Mononuclear cell (primary cell): ENCODE measurements around the gene GASK1A. TPM values are rescaled to one million over a fixed set of nuclear protein-coding genes. Genes with fewer than 3 reads are reported as not detected.

ENCODE experiments used
- H3K27me3 ChIP-seq: 2 replicates; pipeline ENCODE4 v1.6.0; 2011; ENCODE audit warnings: low read length, control low read depth; ENCODE audit not compliant: insufficient read depth
- H3K4me1 ChIP-seq: 2 replicates; pipeline ENCODE4 v1.5.1; 2011; ENCODE audit warnings: mild to moderate bottlenecking, low read length, control low read depth; ENCODE audit not compliant: insufficient read depth
- H3K4me3 ChIP-seq: 2 replicates; pipeline ENCODE4 v1.5.1; 2011; ENCODE audit warnings: mild to moderate bottlenecking, low read length, moderate library complexity
- H3K9me3 ChIP-seq: 2 replicates; pipeline ENCODE4 v1.5.1; 2011; ENCODE audit warnings: low read depth, mild to moderate bottlenecking, control low read depth, low read length
- total RNA-seq: library from RNA; depleted of rRNA; stranded (reverse); fragments of >200 nt; gene quantifications from one replicate; pipeline ENCODE4 v1.2.3, GENCODE V29; 2012

GASK1A gene
- total RNA-seq, 1 donor, result 0.10 TPM

DNA sequence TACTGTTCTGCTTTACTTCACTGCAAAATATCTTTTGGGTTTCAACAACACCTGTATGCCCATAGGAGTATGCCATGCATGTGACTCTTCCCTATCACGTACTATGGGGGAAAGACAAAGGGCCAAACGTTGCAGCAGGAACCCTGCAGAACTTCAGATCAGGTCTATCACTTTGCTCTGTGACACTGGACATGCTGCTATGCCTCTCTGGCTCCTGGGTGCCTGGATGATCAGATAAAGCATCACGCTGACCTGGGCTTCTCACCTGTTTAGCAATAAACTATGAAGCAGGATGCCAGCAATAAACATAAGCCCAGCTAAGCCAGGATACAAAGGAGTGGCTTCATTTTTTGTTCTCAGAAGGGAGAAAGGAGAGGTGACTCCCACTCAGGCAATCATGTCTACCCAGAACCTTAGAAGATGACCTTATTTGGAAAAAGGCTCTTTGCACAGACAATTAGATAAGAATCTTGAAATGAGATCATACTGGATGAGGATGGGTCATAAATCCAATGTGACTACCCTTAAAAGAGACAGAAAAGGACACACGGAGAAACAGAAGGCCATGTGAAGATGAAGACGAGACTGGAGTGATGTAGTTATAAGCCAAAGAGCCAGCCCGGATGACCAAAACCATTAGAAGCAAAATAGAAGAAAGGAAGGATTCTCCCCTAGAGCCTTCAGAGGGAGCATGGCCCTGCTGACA lies 107.5 kb downstream of the GASK1A start:
- H3K4me1 ChIP-seq, result no peaks in the 10 kb centered on the region
- no peak overlapping the region for H3K4me3 ChIP-seq
- H3K27me3 ChIP-seq, result no peaks in the 10 kb centered on the region
- no peaks in the 10 kb centered on the region for H3K9me3 ChIP-seq

GRCh38 chr3:43087249-43087776 lies 108.2 kb downstream of the GASK1A start:
- Histone ChIP-seq H3K27me3 (no peaks in the 10 kb centered on the region), H3K9me3 (no peaks in the 10 kb centered on the region), H3K4me1 (no peaks in the 10 kb centered on the region), H3K4me3 (no peak overlapping the region)

DNA sequence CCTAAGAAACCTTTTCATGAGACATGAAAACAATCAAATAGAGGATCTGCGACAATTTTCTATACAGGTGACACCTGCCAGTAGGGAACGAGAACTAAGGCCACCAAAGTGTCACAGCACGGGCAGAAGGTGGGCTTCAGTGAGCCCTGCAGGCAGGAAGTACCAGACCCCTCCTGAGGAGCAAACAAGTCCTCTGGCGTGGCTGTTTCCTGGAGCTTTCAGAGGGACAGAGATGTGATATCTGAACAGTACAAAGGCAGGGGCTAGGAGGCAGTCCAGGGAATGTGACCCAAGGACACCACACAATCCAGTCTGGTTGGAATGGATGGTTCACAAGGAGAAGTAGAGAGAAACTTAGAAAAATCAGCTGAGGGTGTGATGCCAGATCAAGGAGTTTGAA lies 110.0 kb downstream of the GASK1A start:
- H3K9me3 ChIP-seq, result no peaks in the 10 kb centered on the region
- no peak overlapping the region for H3K4me3 ChIP-seq
- H3K4me1 ChIP-seq, result no peaks in the 10 kb centered on the region
- no peaks in the 10 kb centered on the region for H3K27me3 ChIP-seq

DNA sequence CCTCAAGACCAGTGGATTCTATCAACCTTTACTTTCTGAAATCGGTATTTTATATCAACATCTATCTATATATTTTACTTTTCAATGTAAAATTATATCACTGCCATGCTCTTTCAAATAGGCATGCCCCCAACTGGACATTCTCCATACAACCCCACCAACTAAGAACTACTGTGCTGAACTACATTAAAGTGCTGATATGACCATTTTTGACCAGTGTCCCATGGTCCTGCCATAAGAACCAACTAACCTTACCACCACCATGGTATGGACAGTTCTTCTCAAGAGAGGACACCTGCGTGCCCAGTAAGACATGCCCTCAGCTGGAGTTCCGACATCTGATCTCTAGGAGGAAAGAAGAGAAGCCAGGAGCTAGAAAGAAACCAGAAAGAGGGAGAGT lies 111.1 kb downstream of the GASK1A start:
- Histone ChIP-seq H3K27me3 (no peaks in the 10 kb centered on the region), H3K9me3 (no peaks in the 10 kb centered on the region), H3K4me1 (no peaks in the 10 kb centered on the region), H3K4me3 (no peak overlapping the region)

GRCh38 chr3:43091481-43091880 lies 112.4 kb downstream of the GASK1A start:
- Histone ChIP-seq H3K27me3 (no peaks in the 10 kb centered on the region), H3K4me1 (no peaks in the 10 kb centered on the region), H3K4me3 (no peak overlapping the region), H3K9me3 (no peaks in the 10 kb centered on the region)

DNA sequence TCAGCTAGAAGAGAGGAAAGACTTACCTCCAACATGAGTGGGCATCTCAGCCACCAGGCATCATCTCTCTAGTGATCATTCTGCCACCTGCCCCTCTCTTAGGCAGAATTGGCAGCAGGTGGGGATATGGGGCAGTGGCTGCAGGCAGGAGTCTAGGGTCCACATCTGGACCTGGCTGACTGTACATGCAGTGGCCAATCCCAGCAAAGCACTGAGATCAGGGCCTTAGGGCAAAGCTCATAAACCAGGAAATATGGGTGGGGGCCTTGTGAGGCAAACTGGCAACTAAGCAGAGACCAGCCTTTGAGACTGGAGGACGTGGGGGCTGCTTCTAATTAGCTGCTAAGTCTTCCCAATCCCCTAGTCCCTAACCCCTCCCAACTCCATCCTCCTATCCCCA lies 113.9 kb downstream of the GASK1A start:
- Histone ChIP-seq H3K4me1 (no peaks in the 10 kb centered on the region), H3K4me3 (no peak overlapping the region), H3K27me3 (no peaks in the 10 kb centered on the region), H3K9me3 (no peaks in the 10 kb centered on the region)

- no peaks in the 10 kb centered on the region for H3K27me3 ChIP-seq
- H3K4me1 ChIP-seq, result no peaks in the 10 kb centered on the region
- H3K9me3 ChIP-seq, result no peaks in the 10 kb centered on the region
- no peak overlapping the region for H3K4me3 ChIP-seq
These were observed 114.9 kb downstream of the GASK1A start for GRCh38 chr3:43093974-43094373.

- H3K27me3 ChIP-seq, result no peaks in the 10 kb centered on the region
- no peaks in the 10 kb centered on the region for H3K4me1 ChIP-seq
- H3K4me3 ChIP-seq, result no peak overlapping the region
- no peaks in the 10 kb centered on the region for H3K9me3 ChIP-seq
These were observed 115.3 kb downstream of the GASK1A start for GRCh38 chr3:43094381-43094780.

GRCh38 chr3:43094851-43095250 lies 115.7 kb downstream of the GASK1A start:
- no peaks in the 10 kb centered on the region for H3K27me3 ChIP-seq

DNA sequence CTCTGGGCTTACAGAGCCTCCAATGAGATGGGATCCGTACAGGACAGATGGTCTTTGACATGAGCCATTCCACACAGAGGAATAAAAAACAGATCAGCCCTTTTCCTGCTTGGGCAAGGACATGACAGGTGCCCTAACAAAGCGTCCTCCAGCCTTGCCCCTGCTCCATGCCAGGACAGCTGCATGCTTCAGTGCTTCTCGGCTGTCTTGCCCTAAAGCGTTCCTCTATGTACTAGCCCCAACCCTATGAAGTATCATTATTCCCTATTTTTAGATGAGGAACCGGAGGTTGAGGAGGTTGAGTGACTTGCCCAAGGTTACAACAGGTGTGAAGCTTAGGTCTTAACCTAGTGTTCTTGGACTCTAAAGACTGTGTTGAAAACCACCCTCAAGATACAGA lies 116.3 kb downstream of the GASK1A start:
- no peaks in the 10 kb centered on the region for H3K27me3 ChIP-seq
- no peaks in the 10 kb centered on the region for H3K4me1 ChIP-seq
- no peak overlapping the region for H3K4me3 ChIP-seq
- no peaks in the 10 kb centered on the region for H3K9me3 ChIP-seq

More at GRCh38 chr3:43094851-43095250, 115.7 kb downstream of the GASK1A start:
- Histone ChIP-seq H3K4me1 (no peaks in the 10 kb centered on the region), H3K9me3 (no peaks in the 10 kb centered on the region), H3K4me3 (no peak overlapping the region)

GRCh38 chr3:43096761-43097160 lies 117.7 kb downstream of the GASK1A start:
- Histone ChIP-seq H3K4me3 (no peak overlapping the region), H3K4me1 (no peaks in the 10 kb centered on the region), H3K27me3 (no peaks in the 10 kb centered on the region), H3K9me3 (no peaks in the 10 kb centered on the region)

- Histone ChIP-seq H3K4me3 (no peak overlapping the region), H3K4me1 (no peaks in the 10 kb centered on the region), H3K9me3 (no peaks in the 10 kb centered on the region), H3K27me3 (no peaks in the 10 kb centered on the region)
These were observed 118.4 kb downstream of the GASK1A start for GRCh38 chr3:43097400-43098080.

DNA sequence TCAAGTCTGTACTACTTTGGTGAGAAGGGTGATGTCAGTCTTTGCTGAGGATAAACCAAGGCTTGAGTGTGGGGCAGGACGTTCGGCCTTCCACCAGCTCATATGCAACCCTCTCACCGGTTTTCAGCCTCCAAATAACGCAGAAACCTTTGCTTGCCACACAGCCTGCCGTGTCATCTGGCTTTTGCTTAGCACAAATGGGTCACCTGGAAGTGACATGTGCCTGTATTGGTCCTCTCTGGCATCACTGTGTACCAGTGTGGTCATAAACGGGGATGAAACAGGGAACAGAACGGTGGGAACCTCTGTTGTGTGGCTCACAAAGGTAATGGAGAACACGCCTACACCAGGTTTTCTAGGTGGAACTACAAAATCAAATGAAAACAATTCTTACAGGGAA lies 119.7 kb downstream of the GASK1A start:
- no peaks in the 10 kb centered on the region for H3K4me1 ChIP-seq
- no peaks in the 10 kb centered on the region for H3K27me3 ChIP-seq
- H3K9me3 ChIP-seq, result no peaks in the 10 kb centered on the region
- no peak overlapping the region for H3K4me3 ChIP-seq

- Histone ChIP-seq H3K4me3 (no peak overlapping the region), H3K4me1 (peaks cover 10% of the 10 kb centered on the region), H3K9me3 (no peaks in the 10 kb centered on the region), H3K27me3 (no peaks in the 10 kb centered on the region)
These were observed 123.8 kb downstream of the GASK1A start for GRCh38 chr3:43102773-43103480.

DNA sequence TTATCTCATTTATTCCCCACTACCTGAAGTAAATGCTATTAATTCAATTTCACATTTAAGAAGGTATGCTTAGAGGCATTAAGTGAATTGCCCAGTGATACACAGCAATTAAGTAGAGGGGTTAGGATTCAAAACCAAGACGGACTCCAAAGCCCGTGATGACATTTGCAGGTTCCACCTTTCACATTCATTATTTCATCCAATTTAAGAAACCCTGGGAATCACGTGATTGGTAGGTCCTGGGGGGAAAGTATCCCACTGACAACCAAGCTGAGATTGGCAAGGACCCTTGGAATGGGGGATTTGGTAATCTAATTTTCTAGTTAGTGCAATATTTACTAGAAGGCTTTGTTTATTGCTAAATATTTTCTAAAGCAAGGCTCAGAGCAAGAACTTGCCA lies 124.9 kb downstream of the GASK1A start:
- Histone ChIP-seq H3K4me3 (no peak overlapping the region), H3K4me1 (peaks cover 10% of the 10 kb centered on the region), H3K9me3 (no peaks in the 10 kb centered on the region), H3K27me3 (no peaks in the 10 kb centered on the region)
